ENCODE measurements around the gene MX2. TPM values are rescaled to one million over a fixed set of nuclear protein-coding genes. Genes with fewer than 3 reads are reported as not detected.

Gene MX2
- polyA plus RNA-seq, 1 donor: 2.7 TPM

GRCh38 chr21:41338455-41338854 lies 23.4 kb upstream of the MX2 start:
- DNase-seq: no peak
- Histone ChIP-seq H3K27me3 (ENCODE audit: control insufficient read depth, insufficient read depth, low read length) (no peaks in the 10 kb centered on the region), H3K9me3 (ENCODE audit: control insufficient read depth, low read depth, low read length) (peaks cover 3% of the 10 kb centered on the region), H3K36me3 (ENCODE audit: control insufficient read depth, insufficient read depth, low read length) (no peaks in the 10 kb centered on the region), H3K27ac (ENCODE audit: low read length) (no peak overlapping the region), H3K4me1 (ENCODE audit: control insufficient read depth, insufficient read depth, low read length) (no peaks in the 10 kb centered on the region), H3K4me3 (ENCODE audit: low read length) (no peak overlapping the region)
- 100% methylated on average over 1 of the region's 8 CpGs for WGBS (ENCODE audit: insufficient coverage, low lambda C conversion rate)

- Histone ChIP-seq H3K4me3 (ENCODE audit: low read length) (no peak overlapping the region), H3K4me1 (ENCODE audit: control insufficient read depth, insufficient read depth, low read length) (no peaks in the 10 kb centered on the region), H3K36me3 (ENCODE audit: control insufficient read depth, insufficient read depth, low read length) (no peaks in the 10 kb centered on the region), H3K27me3 (ENCODE audit: control insufficient read depth, insufficient read depth, low read length) (no peaks in the 10 kb centered on the region), H3K9me3 (ENCODE audit: control insufficient read depth, low read depth, low read length) (no peaks in the 10 kb centered on the region), H3K27ac (ENCODE audit: low read length) (no peak overlapping the region)
- no peak for DNase-seq
- 94% methylated on average over 4 of the region's 4 CpGs for WGBS (ENCODE audit: insufficient coverage, low lambda C conversion rate)
Measured at GRCh38 chr21:41342035-41342434, 19.8 kb upstream of the MX2 start.

DNA sequence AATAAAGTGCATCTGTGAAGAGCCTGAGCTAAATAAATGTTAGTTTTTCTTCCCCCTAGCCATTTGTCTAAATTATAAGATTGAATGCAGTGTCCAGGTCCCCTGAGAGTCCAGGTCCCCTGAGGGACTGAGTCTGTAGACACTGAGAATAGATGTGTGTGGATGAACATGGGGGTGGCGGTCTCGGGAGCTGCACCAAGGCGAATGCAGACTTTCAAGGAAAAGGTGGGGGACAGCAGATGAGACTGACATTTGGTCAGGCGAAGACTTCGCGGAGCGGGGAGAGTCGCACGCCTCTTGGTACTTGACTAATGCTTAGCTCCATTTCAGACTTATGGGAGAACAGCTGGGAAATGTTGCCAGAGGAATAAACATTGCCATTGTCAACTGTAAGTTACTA lies 17.7 kb upstream of the MX2 start:
- WGBS (ENCODE audit: insufficient coverage, low lambda C conversion rate): no CpG with 5 or more reads among the region's 9 CpGs
- Histone ChIP-seq H3K27ac (ENCODE audit: low read length) (no peak overlapping the region), H3K9me3 (ENCODE audit: control insufficient read depth, low read depth, low read length) (no peaks in the 10 kb centered on the region), H3K27me3 (ENCODE audit: control insufficient read depth, insufficient read depth, low read length) (no peaks in the 10 kb centered on the region), H3K4me1 (ENCODE audit: control insufficient read depth, insufficient read depth, low read length) (no peaks in the 10 kb centered on the region), H3K4me3 (ENCODE audit: low read length) (no peak overlapping the region), H3K36me3 (ENCODE audit: control insufficient read depth, insufficient read depth, low read length) (no peaks in the 10 kb centered on the region)
- no peak for DNase-seq

DNA sequence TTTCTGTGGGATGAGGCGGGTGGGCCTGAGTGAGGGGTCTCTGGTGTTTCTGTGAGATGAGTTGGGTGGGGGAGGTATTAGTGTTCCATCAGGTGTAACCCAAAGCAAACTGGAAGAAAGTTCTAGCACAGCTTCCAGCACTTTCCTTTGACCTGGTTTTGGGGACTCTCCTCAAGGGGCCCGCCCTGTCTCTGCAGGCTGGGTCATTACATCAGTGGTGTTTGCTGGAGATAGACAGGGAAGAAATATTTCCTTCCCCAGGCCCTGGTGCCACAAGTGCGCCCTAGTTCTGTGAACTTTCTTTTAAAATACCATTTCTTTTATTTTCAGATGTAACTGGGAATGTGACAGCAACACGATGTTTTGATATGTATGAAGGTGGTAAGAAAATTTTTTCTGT lies 16.5 kb upstream of the MX2 start:
- WGBS (ENCODE audit: insufficient coverage, low lambda C conversion rate): 100% methylated on average over 1 of the region's 4 CpGs
- H3K4me1 ChIP-seq (ENCODE audit: control insufficient read depth, insufficient read depth, low read length): no peaks in the 10 kb centered on the region
- no peaks in the 10 kb centered on the region for H3K9me3 ChIP-seq (ENCODE audit: control insufficient read depth, low read depth, low read length)
- H3K27ac ChIP-seq (ENCODE audit: low read length): no peak overlapping the region
- no peaks in the 10 kb centered on the region for H3K27me3 ChIP-seq (ENCODE audit: control insufficient read depth, insufficient read depth, low read length)
- no peaks in the 10 kb centered on the region for H3K36me3 ChIP-seq (ENCODE audit: control insufficient read depth, insufficient read depth, low read length)
- DNase-seq: no peak
- H3K4me3 ChIP-seq (ENCODE audit: low read length): no peak overlapping the region

- Histone ChIP-seq H3K27ac (ENCODE audit: low read length) (no peak overlapping the region), H3K4me1 (ENCODE audit: control insufficient read depth, insufficient read depth, low read length) (no peaks in the 10 kb centered on the region), H3K4me3 (ENCODE audit: low read length) (no peak overlapping the region), H3K27me3 (ENCODE audit: control insufficient read depth, insufficient read depth, low read length) (no peaks in the 10 kb centered on the region), H3K36me3 (ENCODE audit: control insufficient read depth, insufficient read depth, low read length) (no peaks in the 10 kb centered on the region), H3K9me3 (ENCODE audit: control insufficient read depth, low read depth, low read length) (no peaks in the 10 kb centered on the region)
- no peak for DNase-seq
- no CpG with 5 or more reads among the region's 13 CpGs for WGBS (ENCODE audit: insufficient coverage, low lambda C conversion rate)
Measured at GRCh38 chr21:41345934-41346685, 15.7 kb upstream of the MX2 start.

DNA sequence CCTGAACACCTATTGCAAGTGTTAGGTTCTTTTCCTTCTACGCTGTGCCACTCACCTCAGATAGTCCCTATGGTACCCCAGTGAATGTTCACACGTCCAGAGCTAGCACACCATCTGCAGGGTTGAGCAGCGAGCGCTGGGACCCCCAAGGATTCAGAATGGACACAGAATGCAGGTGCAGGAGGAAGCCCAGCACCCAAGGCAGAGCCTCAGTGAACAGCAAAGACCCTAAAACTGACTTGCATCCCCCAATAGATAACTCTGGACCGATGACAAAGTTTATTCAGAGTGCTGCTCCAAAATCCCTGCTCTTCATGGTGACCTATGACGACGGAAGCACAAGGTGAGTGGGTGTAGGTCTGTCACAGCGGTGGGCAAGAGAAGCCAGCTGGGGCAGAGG lies 15.1 kb upstream of the MX2 start:
- WGBS (ENCODE audit: insufficient coverage, low lambda C conversion rate): no CpG with 5 or more reads among the region's 8 CpGs
- no peak for DNase-seq
- H3K27ac ChIP-seq (ENCODE audit: low read length): no peak overlapping the region

GRCh38 chr21:41348434-41348833 lies 13.4 kb upstream of the MX2 start:
- H3K27ac ChIP-seq (ENCODE audit: low read length): no peak overlapping the region
- no CpG with 5 or more reads among the region's 6 CpGs for WGBS (ENCODE audit: insufficient coverage, low lambda C conversion rate)

More for the DNA sequence above, 15.1 kb upstream of the MX2 start:
- H3K9me3 ChIP-seq (ENCODE audit: control insufficient read depth, low read depth, low read length): no peaks in the 10 kb centered on the region
- no peaks in the 10 kb centered on the region for H3K36me3 ChIP-seq (ENCODE audit: control insufficient read depth, insufficient read depth, low read length)
- H3K4me1 ChIP-seq (ENCODE audit: control insufficient read depth, insufficient read depth, low read length): no peaks in the 10 kb centered on the region
- H3K27me3 ChIP-seq (ENCODE audit: control insufficient read depth, insufficient read depth, low read length): no peaks in the 10 kb centered on the region
- no peak overlapping the region for H3K4me3 ChIP-seq (ENCODE audit: low read length)

DNA sequence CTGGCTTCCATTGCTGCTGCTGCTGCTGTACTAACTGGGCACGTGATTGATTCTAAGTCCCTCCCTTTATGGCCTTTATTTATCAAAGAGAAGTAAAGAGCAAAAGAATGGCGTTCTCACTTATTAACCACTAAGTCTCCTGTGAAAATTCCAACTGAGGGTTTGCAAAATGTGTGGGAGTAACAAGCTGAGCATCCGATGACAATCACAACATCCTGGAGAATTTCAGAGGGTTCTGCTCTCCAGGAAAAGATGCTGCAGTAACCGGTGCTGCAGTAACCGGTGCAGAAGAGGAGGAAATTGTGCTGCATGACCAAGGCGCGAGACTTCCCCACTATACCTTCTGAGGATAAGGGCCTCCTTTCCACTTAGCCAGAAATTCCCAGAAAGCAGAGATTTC lies 12.7 kb upstream of the MX2 start:
- Histone ChIP-seq H3K4me1 (ENCODE audit: control insufficient read depth, insufficient read depth, low read length) (no peaks in the 10 kb centered on the region), H3K27me3 (ENCODE audit: control insufficient read depth, insufficient read depth, low read length) (no peaks in the 10 kb centered on the region), H3K27ac (ENCODE audit: low read length) (no peak overlapping the region), H3K9me3 (ENCODE audit: control insufficient read depth, low read depth, low read length) (no peaks in the 10 kb centered on the region), H3K4me3 (ENCODE audit: low read length) (no peak overlapping the region), H3K36me3 (ENCODE audit: control insufficient read depth, insufficient read depth, low read length) (no peaks in the 10 kb centered on the region)
- DNase-seq: no peak
- no CpG with 5 or more reads among the region's 7 CpGs for WGBS (ENCODE audit: insufficient coverage, low lambda C conversion rate)

More at GRCh38 chr21:41348434-41348833, 13.4 kb upstream of the MX2 start:
- no peak overlapping the region for H3K4me3 ChIP-seq (ENCODE audit: low read length)
- H3K36me3 ChIP-seq (ENCODE audit: control insufficient read depth, insufficient read depth, low read length): no peaks in the 10 kb centered on the region
- no peaks in the 10 kb centered on the region for H3K9me3 ChIP-seq (ENCODE audit: control insufficient read depth, low read depth, low read length)
- no peaks in the 10 kb centered on the region for H3K4me1 ChIP-seq (ENCODE audit: control insufficient read depth, insufficient read depth, low read length)
- no peaks in the 10 kb centered on the region for H3K27me3 ChIP-seq (ENCODE audit: control insufficient read depth, insufficient read depth, low read length)
- no peak for DNase-seq

DNA sequence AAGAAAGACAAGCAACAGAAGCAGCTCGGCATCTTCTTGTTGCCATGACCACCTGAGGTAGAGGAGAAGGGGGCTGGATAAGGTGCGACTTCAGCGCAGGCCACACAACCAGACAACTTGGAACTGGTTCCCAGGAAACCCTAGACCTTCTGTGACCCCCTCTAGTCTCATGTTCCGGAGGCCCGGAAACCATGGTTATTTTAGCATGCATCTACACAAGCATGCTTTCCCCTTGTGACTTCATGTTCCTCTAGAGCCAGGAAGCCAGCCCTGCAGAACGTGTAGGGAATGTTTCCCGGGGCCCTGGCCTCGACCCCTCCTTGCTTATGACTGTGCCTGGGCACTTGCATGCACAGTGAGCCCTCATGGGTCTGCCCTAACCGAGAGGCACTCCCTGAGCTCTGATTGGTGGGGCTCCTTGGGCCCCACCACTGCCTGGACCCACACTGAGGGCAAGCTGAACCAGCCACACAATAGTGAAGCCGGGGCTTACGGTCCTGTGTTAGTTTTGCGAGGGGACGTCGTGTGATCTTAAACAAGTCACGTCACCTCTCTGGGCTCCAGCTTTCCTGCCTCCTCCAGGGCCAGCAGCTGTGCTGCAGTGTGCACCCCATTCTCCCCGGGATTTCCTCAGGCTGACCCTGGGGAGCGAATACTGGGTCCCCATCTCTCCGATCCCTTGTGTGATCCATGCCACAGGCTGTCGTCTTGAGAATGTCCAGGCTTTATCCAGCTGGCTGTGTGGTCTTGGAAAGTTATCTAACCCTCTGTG lies 12.0 kb upstream of the MX2 start:
- DNase-seq: no peak

DNA sequence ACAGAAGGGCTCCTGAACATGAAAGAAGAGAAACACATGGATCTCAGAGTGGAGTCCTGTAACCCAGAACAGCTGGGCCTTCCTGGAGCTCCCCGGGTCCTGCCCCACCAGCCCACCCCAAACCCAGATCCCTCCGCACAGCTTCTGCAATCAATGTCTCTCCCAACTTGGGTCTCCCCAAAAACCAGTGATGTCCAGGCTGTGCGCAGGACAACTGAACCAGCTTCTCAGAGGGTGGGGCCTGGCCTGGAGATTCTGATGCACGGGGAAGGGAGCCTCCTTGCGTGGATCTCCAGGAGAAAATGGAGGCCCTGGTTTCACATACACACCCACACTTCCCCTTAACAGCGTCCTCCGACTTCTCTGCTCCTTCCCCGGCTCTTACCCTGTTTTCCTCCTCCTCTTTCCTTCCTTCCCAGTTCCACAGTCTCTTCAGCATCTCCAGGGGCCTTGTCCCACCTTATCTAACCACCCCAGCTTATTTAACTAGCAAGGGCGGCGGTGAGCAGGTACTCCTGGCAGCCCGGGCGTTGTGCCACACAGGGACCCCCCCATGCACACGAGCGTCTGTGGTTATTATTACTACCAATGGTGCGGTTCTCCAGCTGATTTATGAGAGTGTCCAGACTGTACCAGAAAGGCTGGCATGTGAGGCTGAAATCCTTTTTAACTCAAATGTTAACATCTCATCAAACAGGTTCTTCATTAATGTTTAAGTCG lies 11.2 kb upstream of the MX2 start:
- WGBS (ENCODE audit: insufficient coverage, low lambda C conversion rate): 94% methylated on average over 4 of the region's 16 CpGs
- Histone ChIP-seq H3K4me1 (ENCODE audit: control insufficient read depth, insufficient read depth, low read length) (no peaks in the 10 kb centered on the region), H3K9me3 (ENCODE audit: control insufficient read depth, low read depth, low read length) (no peaks in the 10 kb centered on the region), H3K4me3 (ENCODE audit: low read length) (no peak overlapping the region), H3K27ac (ENCODE audit: low read length) (no peak overlapping the region), H3K27me3 (ENCODE audit: control insufficient read depth, insufficient read depth, low read length) (no peaks in the 10 kb centered on the region), H3K36me3 (ENCODE audit: control insufficient read depth, insufficient read depth, low read length) (no peaks in the 10 kb centered on the region)
- DNase-seq: no peak

More for the DNA sequence above, 12.0 kb upstream of the MX2 start:
- Histone ChIP-seq H3K27me3 (ENCODE audit: control insufficient read depth, insufficient read depth, low read length) (no peaks in the 10 kb centered on the region), H3K4me3 (ENCODE audit: low read length) (no peak overlapping the region), H3K9me3 (ENCODE audit: control insufficient read depth, low read depth, low read length) (no peaks in the 10 kb centered on the region), H3K27ac (ENCODE audit: low read length) (no peak overlapping the region), H3K36me3 (ENCODE audit: control insufficient read depth, insufficient read depth, low read length) (no peaks in the 10 kb centered on the region), H3K4me1 (ENCODE audit: control insufficient read depth, insufficient read depth, low read length) (no peaks in the 10 kb centered on the region)
- no CpG with 5 or more reads among the region's 19 CpGs for WGBS (ENCODE audit: insufficient coverage, low lambda C conversion rate)
